A673 (cell line): Measurements from ENCODE around the gene TMEM260.

Source experiments
- CTCF ChIP-seq: fragments of 300-800, 200-600 bp; sonication (generic); conservative IDR thresholded peaks from 2 replicates; pipeline ENCODE4 v1.5.1; 2017; ENCODE audit warnings: low read depth, mild to moderate bottlenecking, antibody characterized with exemption, low read length, moderate library complexity, mixed read lengths
- EZH2 ChIP-seq: fragments of 200-600 bp; sonication (generic); IDR thresholded peaks from 2 replicates; pipeline ENCODE4 v1.6.1; 2017; ENCODE audit warnings: borderline replicate concordance, low read depth, mild to moderate bottlenecking, mixed read lengths, antibody characterized with exemption, low read length; ENCODE audit not compliant: poor library complexity, severe bottlenecking

GRCh38 chr14:56561606-56562005, 18.0 kb upstream of the TMEM260 start:
- TF ChIP-seq CTCF (no peak), EZH2 (no peak)
